ENCODE measurements around the gene VPS36. TPM values are rescaled to one million over a fixed set of nuclear protein-coding genes. Genes with fewer than 3 reads are reported as not detected.

VPS36 gene
- total and polyA plus RNA-seq, 2 of the 13 experiments (the other 11 are each of a cell fraction or from before 2014, with no cell fraction given): 17.2 to 22.4 TPM

GRCh38 chr13:52450793-52451116 lies 321 bp upstream of the VPS36 start (continued):
- TF ChIP-seq, protein P1, sequence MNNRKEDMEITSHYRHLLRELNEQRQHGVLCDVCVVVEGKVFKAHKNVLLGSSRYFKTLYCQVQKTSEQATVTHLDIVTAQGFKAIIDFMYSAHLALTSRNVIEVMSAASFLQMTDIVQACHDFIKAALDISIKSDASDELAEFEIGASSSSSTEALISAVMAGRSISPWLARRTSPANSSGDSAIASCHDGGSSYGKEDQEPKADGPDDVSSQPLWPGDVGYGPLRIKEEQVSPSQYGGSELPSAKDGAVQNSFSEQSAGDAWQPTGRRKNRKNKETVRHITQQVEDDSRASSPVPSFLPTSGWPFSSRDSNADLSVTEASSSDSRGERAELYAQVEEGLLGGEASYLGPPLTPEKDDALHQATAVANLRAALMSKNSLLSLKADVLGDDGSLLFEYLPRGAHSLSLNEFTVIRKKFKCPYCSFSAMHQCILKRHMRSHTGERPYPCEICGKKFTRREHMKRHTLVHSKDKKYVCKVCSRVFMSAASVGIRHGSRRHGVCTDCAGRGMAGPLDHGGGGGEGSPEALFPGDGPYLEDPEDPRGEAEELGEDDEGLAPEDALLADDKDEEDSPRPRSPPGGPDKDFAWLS (CRISPR knock-in tag; IDR thresholded peaks at IDR 0.05; ENCODE audit: borderline replicate concordance): no peak
- TF ChIP-seq, protein P2, sequence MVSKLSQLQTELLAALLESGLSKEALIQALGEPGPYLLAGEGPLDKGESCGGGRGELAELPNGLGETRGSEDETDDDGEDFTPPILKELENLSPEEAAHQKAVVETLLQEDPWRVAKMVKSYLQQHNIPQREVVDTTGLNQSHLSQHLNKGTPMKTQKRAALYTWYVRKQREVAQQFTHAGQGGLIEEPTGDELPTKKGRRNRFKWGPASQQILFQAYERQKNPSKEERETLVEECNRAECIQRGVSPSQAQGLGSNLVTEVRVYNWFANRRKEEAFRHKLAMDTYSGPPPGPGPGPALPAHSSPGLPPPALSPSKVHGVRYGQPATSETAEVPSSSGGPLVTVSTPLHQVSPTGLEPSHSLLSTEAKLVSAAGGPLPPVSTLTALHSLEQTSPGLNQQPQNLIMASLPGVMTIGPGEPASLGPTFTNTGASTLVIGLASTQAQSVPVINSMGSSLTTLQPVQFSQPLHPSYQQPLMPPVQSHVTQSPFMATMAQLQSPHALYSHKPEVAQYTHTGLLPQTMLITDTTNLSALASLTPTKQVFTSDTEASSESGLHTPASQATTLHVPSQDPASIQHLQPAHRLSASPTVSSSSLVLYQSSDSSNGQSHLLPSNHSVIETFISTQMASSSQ (IDR thresholded peaks at IDR 0.05; ENCODE audit: low read depth): no peak
- TF ChIP-seq, protein P2 (CRISPR knock-in tag; IDR thresholded peaks at IDR 0.05; ENCODE audit: borderline replicate concordance): no peak
- TF ChIP-seq ZSCAN25 (CRISPR knock-in tag; IDR thresholded peaks at IDR 0.05): no peak
- no peak for TF ChIP-seq NFYB (CRISPR knock-in tag; IDR thresholded peaks at IDR 0.05)
- TF ChIP-seq HOXA7 (CRISPR knock-in tag; IDR thresholded peaks at IDR 0.05): no peak
- 0 out of 2 replicates have a peak, but pooled peaks have one; percentile 27 for TF ChIP-seq ZNF672 (CRISPR knock-in tag; IDR thresholded peaks at IDR 0.05)
- no peak for TF ChIP-seq CHCHD3 (CRISPR knock-in tag; IDR thresholded peaks at IDR 0.05)
- TF ChIP-seq CENPX (CRISPR knock-in tag; IDR thresholded peaks at IDR 0.05): no peak
- no peak for TF ChIP-seq SSRP1 (CRISPR knock-in tag; IDR thresholded peaks at IDR 0.05)
- no peak for TF ChIP-seq MTF2 (CRISPR knock-in tag; IDR thresholded peaks at IDR 0.05; ENCODE audit: borderline replicate concordance)
- no peak for TF ChIP-seq ZNF737 (CRISPR knock-in tag; IDR thresholded peaks at IDR 0.05; ENCODE audit: borderline replicate concordance)
- no peak for TF ChIP-seq DNMT3B (CRISPR knock-in tag; conservative IDR thresholded peaks at IDR 0.05)
- TF ChIP-seq RFXANK (CRISPR knock-in tag; IDR thresholded peaks at IDR 0.05): no peak
- no peak for TF ChIP-seq PRDM4 (CRISPR knock-in tag; IDR thresholded peaks at IDR 0.05; ENCODE audit: borderline replicate concordance)
- no peak for TF ChIP-seq SETDB1 (CRISPR knock-in tag; IDR thresholded peaks at IDR 0.05; ENCODE audit: borderline replicate concordance)
- TF ChIP-seq ZNF256 (CRISPR knock-in tag; conservative IDR thresholded peaks at IDR 0.05): no peak
- TF ChIP-seq ZNF703 (CRISPR knock-in tag; IDR thresholded peaks at IDR 0.05; ENCODE audit: borderline replicate concordance): no peak
- TF ChIP-seq HMGXB3 (CRISPR knock-in tag; IDR thresholded peaks at IDR 0.05; ENCODE audit: borderline replicate concordance): 0 out of 2 replicates have a peak, but pooled peaks have one; percentile 6

Measured in HepG2 (cell line).